Measurements from ENCODE around the gene KRTAP1-3. TPM values are rescaled to one million over a fixed set of nuclear protein-coding genes. Genes with fewer than 3 reads are reported as not detected.
"Not testable (repeated sequence)": the region's sequence is repeated elsewhere in the genome, so short reads cannot be mapped to it uniquely, and the experiment has no call there.

The KRTAP1-3 gene
- total RNA-seq, 5 donors from 2014 or later (not counting 1 experiment from before 2014, with no cell fraction given), result not detected

DNA sequence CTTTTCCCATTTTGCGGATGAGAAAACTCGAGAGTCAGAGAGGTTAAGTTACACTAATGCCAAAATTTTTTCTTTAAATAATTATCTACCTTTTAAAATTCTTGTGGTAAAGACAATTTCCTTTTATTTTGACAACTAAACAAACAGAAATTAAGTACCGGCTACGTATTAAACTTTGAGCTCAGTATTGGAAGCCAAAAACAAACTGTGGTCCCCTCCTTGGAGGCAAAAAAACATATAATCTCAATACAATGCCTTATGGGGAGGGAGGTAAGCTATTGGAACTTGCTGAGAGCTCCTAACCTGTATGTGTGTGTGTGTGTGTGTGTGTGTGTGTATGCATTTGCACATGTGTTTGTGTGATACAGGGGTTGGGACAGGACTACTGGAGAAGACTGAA, 28.8 kb upstream of the KRTAP1-3 start:
- peaks cover 26 to 31% of the 10 kb centered on the region in 2 donors for H3K27me3 Mint-ChIP-seq
- CTCF ChIA-PET, result no interaction called here

DNA sequence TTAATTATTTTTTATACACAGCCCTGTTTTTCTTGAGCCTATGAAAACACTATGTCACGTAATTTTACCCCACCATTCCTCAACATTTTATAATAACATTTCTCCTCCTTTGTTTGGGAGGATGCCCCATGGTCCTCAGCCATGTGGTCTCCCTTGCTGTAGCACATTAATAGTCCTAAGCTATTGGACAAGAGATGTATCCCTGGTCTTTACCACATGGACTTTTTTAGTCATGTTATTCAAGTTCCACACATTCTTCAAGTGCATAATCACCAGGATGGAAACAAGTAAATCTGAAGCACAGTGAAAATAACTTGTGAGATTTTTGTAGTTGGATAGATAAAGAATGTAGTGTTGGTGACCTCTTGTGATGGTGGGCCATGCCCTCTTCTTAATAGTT, 27.3 kb upstream of the KRTAP1-3 start:
- H3K27ac ChIP-seq (ENCODE audit: low read length), result no peak overlapping the region
- no CpG with 5 or more reads among the region's 1 CpG for whole genome bisulfite sequencing (ENCODE audit: insufficient coverage)

More for the DNA sequence above, 28.8 kb upstream of the KRTAP1-3 start:
- Mint-ChIP-seq H3K4me1 (peaks cover 0 to 4% (median 0%) of the 10 kb centered on the region in 3 donors), H3K9me3 (no peaks in the 10 kb centered on the region), H3K4me3 (no peak overlapping the region), H3K36me3 (no peaks in the 10 kb centered on the region), H3K27ac (no peak overlapping the region)
- Histone ChIP-seq H3K27me3 (replicated peaks in 1 of 2; ENCODE audit: control insufficient read depth in 2 of 2, extremely low read depth in 1 of 2, insufficient read depth in 2 of 2, low read length in 1 of 2) (peaks cover 3 to 4% of the 10 kb centered on the region in 2 experiments), H3K27ac (ENCODE audit: low read length) (no peak overlapping the region), H3K36me3 (ENCODE audit: control insufficient read depth in 2 of 2, extremely low read depth in 1 of 2, insufficient read depth in 1 of 2, low read length in 1 of 2) (no peaks in the 10 kb centered on the region), H3K9me3 (no peaks in the 10 kb centered on the region), H3K4me1 (ENCODE audit: control insufficient read depth in 1 of 2, extremely low read depth in 1 of 2, insufficient read depth in 2 of 2, low read length in 2 of 2) (no peaks in the 10 kb centered on the region), H3K4me3 (ENCODE audit: control insufficient read depth in 1 of 2, extremely low read depth in 1 of 2, low read length in 1 of 2) (no peak overlapping the region)
- no peak for DNase-seq
- POLR2A ChIA-PET, result no interaction called here
- no CpG with 5 or more reads among the region's 4 CpGs for WGBS (ENCODE audit: insufficient coverage)
- no peak for ATAC-seq (replicated peaks in 1 of 4)

DNA sequence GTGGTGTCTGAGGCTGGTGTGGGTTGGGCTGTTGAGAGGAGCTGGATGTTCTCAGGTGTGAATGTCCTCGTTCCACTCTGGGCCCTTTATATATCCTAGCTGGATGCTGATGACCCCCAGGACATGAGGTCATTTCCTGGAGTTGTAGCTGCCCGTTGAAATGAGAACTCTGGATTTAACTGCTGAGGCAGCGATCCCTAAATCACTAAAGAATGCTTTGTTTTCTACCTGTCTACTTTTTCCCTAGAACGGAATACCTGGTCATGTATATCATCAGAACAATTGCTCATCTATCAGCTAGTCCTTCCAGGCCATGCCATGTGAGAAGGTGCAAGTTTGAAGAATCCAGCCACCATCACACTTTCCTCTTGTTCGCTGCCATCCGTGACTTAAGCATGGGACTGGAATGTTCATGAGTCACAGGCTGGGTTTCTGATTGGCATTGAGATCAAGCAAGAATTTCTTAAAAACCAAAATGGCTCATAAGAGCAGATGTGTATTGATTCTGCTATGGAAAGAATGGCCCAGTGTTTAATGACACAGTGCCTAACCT, 25.5 kb upstream of the KRTAP1-3 start, which contains the start of gene KRTAP2-3:
TSS of gene KRTAP2-3 (minus strand) at position 63 of the 553 bp plus-strand sequence. CDS start 64 bp downstream, outside the sequence.
- CTCF ChIA-PET, result no interaction called here
- Mint-ChIP-seq H3K27me3 (peaks cover 41 to 53% of the 10 kb centered on the region in 2 donors), H3K27ac (no peak within 1 kb of the TSS), H3K36me3 (no peaks in the 10 kb centered on the region), H3K4me1 (peaks cover 0 to 4% (median 0%) of the 10 kb centered on the region in 3 donors), H3K4me3 (no peak within 1 kb of the TSS), H3K9me3 (peaks cover 0 to 3% (median 0%) of the 10 kb centered on the region in 3 donors)
- Histone ChIP-seq H3K4me3 (ENCODE audit: control insufficient read depth in 1 of 2, extremely low read depth in 1 of 2, low read length in 1 of 2) (no peak within 1 kb of the TSS), H3K9me3 (no peaks in the 10 kb centered on the region), H3K4me1 (ENCODE audit: control insufficient read depth in 1 of 2, extremely low read depth in 1 of 2, insufficient read depth in 2 of 2, low read length in 2 of 2) (no peaks in the 10 kb centered on the region), H3K27me3 (replicated peaks in 1 of 2; ENCODE audit: control insufficient read depth in 2 of 2, extremely low read depth in 1 of 2, insufficient read depth in 2 of 2, low read length in 1 of 2) (peaks cover 7 to 8% of the 10 kb centered on the region in 2 experiments), H3K36me3 (ENCODE audit: control insufficient read depth in 2 of 2, extremely low read depth in 1 of 2, insufficient read depth in 1 of 2, low read length in 1 of 2) (no peaks in the 10 kb centered on the region), H3K27ac (ENCODE audit: low read length) (no peak within 1 kb of the TSS)
- POLR2A ChIA-PET, result interaction anchor here in 1 of 2 donors (0.7 kb wide), 1 partner anchor 10 kb away, joined by 4 read pairs; no protein-coding TSS in a partner anchor
- ATAC-seq (replicated peaks in 1 of 4) (no peak), DNase-seq (no peak)
- WGBS (ENCODE audit: insufficient coverage), result 71% methylated on average over 4 of the region's 6 CpGs

More for the DNA sequence above, 27.3 kb upstream of the KRTAP1-3 start:
- Mint-ChIP-seq H3K4me3 (no peak overlapping the region), H3K9me3 (peaks cover 0 to 3% (median 0%) of the 10 kb centered on the region in 3 donors), H3K27me3 (peaks cover 39 to 43% of the 10 kb centered on the region in 2 donors), H3K36me3 (no peaks in the 10 kb centered on the region), H3K4me1 (peaks cover 0 to 4% (median 0%) of the 10 kb centered on the region in 3 donors), H3K27ac (no peak overlapping the region)
- H3K27me3 ChIP-seq (replicated peaks in 1 of 2; ENCODE audit: control insufficient read depth in 2 of 2, extremely low read depth in 1 of 2, insufficient read depth in 2 of 2, low read length in 1 of 2), result peaks cover 4 to 8% of the 10 kb centered on the region in 2 experiments
- POLR2A ChIA-PET, result no interaction called here
- H3K4me1 ChIP-seq (ENCODE audit: control insufficient read depth in 1 of 2, extremely low read depth in 1 of 2, insufficient read depth in 2 of 2, low read length in 2 of 2), result no peaks in the 10 kb centered on the region
- no peak for ATAC-seq (replicated peaks in 1 of 4)
- H3K36me3 ChIP-seq (ENCODE audit: control insufficient read depth in 2 of 2, extremely low read depth in 1 of 2, insufficient read depth in 1 of 2, low read length in 1 of 2), result no peaks in the 10 kb centered on the region
- no peaks in the 10 kb centered on the region for H3K9me3 ChIP-seq
- CTCF ChIA-PET, result no interaction called here
- DNase-seq, result no peak
- no peak overlapping the region for H3K4me3 ChIP-seq (ENCODE audit: control insufficient read depth in 1 of 2, extremely low read depth in 1 of 2, low read length in 1 of 2)

DNA sequence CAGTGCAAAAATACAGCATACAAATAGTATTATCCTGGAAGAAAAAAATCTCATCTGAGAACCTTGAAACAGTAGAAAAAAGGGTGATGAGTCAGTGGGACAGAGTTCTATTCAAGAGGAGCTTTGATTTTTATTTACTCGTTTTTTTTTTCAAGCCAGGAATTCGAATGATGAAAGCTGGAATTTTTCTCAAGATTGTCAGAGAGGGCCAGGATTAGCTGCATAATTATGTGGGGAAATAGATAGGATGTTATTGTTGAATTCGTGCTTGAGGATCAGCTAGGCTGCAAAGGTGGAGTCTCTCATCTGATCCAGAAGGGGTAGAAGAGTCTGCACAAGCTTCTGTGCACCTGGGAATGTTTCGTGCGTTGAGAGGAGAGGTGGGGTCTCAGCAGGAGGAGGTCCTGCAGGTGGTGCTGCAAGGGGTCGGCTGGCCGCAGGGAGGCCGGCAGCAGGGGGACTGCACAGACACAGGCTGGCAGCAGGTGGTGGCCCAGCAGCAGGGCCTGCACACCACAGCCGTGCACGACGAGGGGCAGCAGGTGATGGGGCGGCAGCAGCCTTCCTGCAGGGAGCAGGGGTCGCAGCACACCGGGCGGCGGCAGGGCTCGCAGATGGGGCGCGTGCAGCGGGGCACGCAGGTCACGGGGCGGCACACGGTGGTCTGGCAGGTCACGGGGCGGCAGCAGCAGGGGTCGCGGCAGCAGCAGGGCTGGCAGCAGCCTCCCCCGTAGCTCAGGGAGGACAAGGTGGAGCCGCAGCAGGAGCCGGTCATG, 24.8 kb upstream of the KRTAP1-3 start:
- not testable (repeated sequence) for H3K4me1 ChIP-seq (ENCODE audit: control insufficient read depth in 1 of 2, extremely low read depth in 1 of 2, insufficient read depth in 2 of 2, low read length in 2 of 2)
- POLR2A ChIA-PET, result interaction anchor here (0.6 to 0.7 kb wide), 2 partner anchors 351 to 1382 kb away, joined by 3 read pairs; no protein-coding TSS in a partner anchor

DNA sequence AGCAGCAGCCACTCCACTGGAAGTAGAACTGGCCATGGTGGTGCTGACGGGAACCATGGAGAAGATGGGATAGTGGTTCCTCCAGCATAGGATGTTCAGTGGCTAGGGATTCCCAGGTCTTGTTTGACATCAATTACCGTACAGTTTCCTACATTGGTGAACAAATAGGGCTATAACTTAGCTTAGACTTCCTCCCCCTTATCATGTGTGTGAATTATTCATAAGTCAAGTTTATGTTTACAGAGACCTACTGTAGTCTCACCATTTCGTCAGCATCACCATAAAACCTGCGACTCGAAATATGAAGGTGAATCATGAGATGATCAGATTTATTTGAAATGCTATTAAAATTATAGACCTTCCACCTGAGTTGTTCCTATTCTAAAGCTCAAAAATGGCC, 24.1 kb upstream of the KRTAP1-3 start:
- Histone ChIP-seq H3K9me3 (no peaks in the 10 kb centered on the region), H3K36me3 (ENCODE audit: control insufficient read depth in 2 of 2, extremely low read depth in 1 of 2, insufficient read depth in 1 of 2, low read length in 1 of 2) (no peaks in the 10 kb centered on the region), H3K4me3 (ENCODE audit: control insufficient read depth in 1 of 2, extremely low read depth in 1 of 2, low read length in 1 of 2) (no peak overlapping the region), H3K4me1 (ENCODE audit: control insufficient read depth in 1 of 2, extremely low read depth in 1 of 2, insufficient read depth in 2 of 2, low read length in 2 of 2) (no peaks in the 10 kb centered on the region), H3K27ac (ENCODE audit: low read length) (no peak overlapping the region), H3K27me3 (replicated peaks in 1 of 2; ENCODE audit: control insufficient read depth in 2 of 2, extremely low read depth in 1 of 2, insufficient read depth in 2 of 2, low read length in 1 of 2) (peaks cover 7 to 8% of the 10 kb centered on the region in 2 experiments)
- H3K9me3 Mint-ChIP-seq, result peaks cover 0 to 3% (median 0%) of the 10 kb centered on the region in 3 donors
- CTCF ChIA-PET, result no interaction called here
- no peaks in the 10 kb centered on the region for H3K36me3 Mint-ChIP-seq
- POLR2A ChIA-PET, result interaction anchor here (0.6 to 0.7 kb wide), 2 partner anchors 350 to 1381 kb away, joined by 3 read pairs; no protein-coding TSS in a partner anchor
- H3K27ac Mint-ChIP-seq, result no peak overlapping the region
- no peak for DNase-seq
- H3K4me1 Mint-ChIP-seq, result peaks cover 0 to 4% (median 0%) of the 10 kb centered on the region in 3 donors
- ATAC-seq (replicated peaks in 1 of 4), result no peak
- WGBS (ENCODE audit: insufficient coverage), result no CpG with 5 or more reads among the region's 5 CpGs
- H3K4me3 Mint-ChIP-seq, result no peak overlapping the region
- peaks cover 41 to 58% of the 10 kb centered on the region in 2 donors for H3K27me3 Mint-ChIP-seq

More for the DNA sequence above, 24.8 kb upstream of the KRTAP1-3 start:
- H3K27ac Mint-ChIP-seq; H3K36me3 ChIP-seq (ENCODE audit: control insufficient read depth in 2 of 2, extremely low read depth in 1 of 2, insufficient read depth in 1 of 2, low read length in 1 of 2); H3K9me3 Mint-ChIP-seq; H3K4me1 Mint-ChIP-seq; H3K9me3 ChIP-seq; CTCF ChIA-PET; H3K27ac ChIP-seq (ENCODE audit: low read length); H3K4me3 Mint-ChIP-seq; H3K27me3 ChIP-seq (replicated peaks in 1 of 2; ENCODE audit: control insufficient read depth in 2 of 2, extremely low read depth in 1 of 2, insufficient read depth in 2 of 2, low read length in 1 of 2); H3K4me3 ChIP-seq (ENCODE audit: control insufficient read depth in 1 of 2, extremely low read depth in 1 of 2, low read length in 1 of 2); DNase-seq; ATAC-seq (replicated peaks in 1 of 4); H3K36me3 Mint-ChIP-seq: not testable (repeated sequence)
- 70% methylated on average over 7 of the region's 31 CpGs for WGBS (ENCODE audit: insufficient coverage)
- H3K27me3 Mint-ChIP-seq, result peaks cover 42 to 54% of the 10 kb centered on the region in 2 donors

DNA sequence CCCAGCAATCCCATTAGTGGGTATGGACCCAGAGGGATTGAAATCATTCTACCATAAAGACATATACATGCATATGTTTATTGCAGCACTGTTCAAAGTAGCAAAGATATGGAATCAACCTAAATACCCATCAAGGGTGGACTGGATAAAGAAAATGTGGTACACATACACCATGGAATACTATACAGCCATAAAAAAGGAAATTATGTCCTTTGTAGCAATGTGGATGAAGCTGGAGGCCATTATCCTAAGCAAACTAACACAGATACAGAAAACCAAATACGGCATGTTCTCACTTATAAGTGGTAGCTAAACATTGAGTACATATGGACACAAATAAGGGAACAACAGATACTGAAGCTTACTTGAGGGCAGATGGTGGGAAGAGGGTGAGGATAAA, 22.9 kb upstream of the KRTAP1-3 start:
- Mint-ChIP-seq H3K9me3 (peaks cover 0 to 3% (median 0%) of the 10 kb centered on the region in 3 donors), H3K4me1 (peaks cover 0 to 4% (median 0%) of the 10 kb centered on the region in 3 donors), H3K27me3 (peaks cover 41 to 58% of the 10 kb centered on the region in 2 donors), H3K27ac (no peak overlapping the region), H3K4me3 (no peak overlapping the region), H3K36me3 (no peaks in the 10 kb centered on the region)
- ChIA-PET POLR2A (no interaction called here), CTCF (no interaction called here)
- peaks cover 7 to 8% of the 10 kb centered on the region in 2 experiments for H3K27me3 ChIP-seq (replicated peaks in 1 of 2; ENCODE audit: control insufficient read depth in 2 of 2, extremely low read depth in 1 of 2, insufficient read depth in 2 of 2, low read length in 1 of 2)
- no peaks in the 10 kb centered on the region for H3K4me1 ChIP-seq (ENCODE audit: control insufficient read depth in 1 of 2, extremely low read depth in 1 of 2, insufficient read depth in 2 of 2, low read length in 2 of 2)
- no peaks in the 10 kb centered on the region for H3K36me3 ChIP-seq (ENCODE audit: control insufficient read depth in 2 of 2, extremely low read depth in 1 of 2, insufficient read depth in 1 of 2, low read length in 1 of 2)
- no peak overlapping the region for H3K4me3 ChIP-seq (ENCODE audit: control insufficient read depth in 1 of 2, extremely low read depth in 1 of 2, low read length in 1 of 2)
- DNase-seq (no peak), ATAC-seq (replicated peaks in 1 of 4) (no peak)
- no CpG with 5 or more reads among the region's 1 CpG for WGBS (ENCODE audit: insufficient coverage)
- no peaks in the 10 kb centered on the region for H3K9me3 ChIP-seq
- no peak overlapping the region for H3K27ac ChIP-seq (ENCODE audit: low read length)
